Panc1 (cell line): ENCODE measurements around the gene FAM240A.

ENCODE experiments used
- POLR2AphosphoS5 ChIP-seq: IDR thresholded peaks from 2 replicates; pipeline ENCODE4 v1.6.1; 2012; ENCODE audit warnings: mild to moderate bottlenecking, low read depth, low read length, moderate library complexity
- TF ChIP-seq, protein P1 (sequence below), 2 experiments: IDR thresholded peaks; 2 replicates each; pipeline ENCODE4 v1.6.1; 2011 to 2012; ENCODE audit warnings: low read depth in 2 of 2, control low read depth in 1 of 2, low read length in 1 of 2, mild to moderate bottlenecking in 1 of 2, moderate library complexity in 1 of 2; ENCODE audit not compliant: insufficient read depth in 1 of 2
- TF ChIP-seq, protein P2 (sequence below): fragments of 450-650 bp; IDR thresholded peaks from 2 replicates; pipeline ENCODE4 v1.5.1; 2017; ENCODE audit warnings: mild to moderate bottlenecking

DNA sequence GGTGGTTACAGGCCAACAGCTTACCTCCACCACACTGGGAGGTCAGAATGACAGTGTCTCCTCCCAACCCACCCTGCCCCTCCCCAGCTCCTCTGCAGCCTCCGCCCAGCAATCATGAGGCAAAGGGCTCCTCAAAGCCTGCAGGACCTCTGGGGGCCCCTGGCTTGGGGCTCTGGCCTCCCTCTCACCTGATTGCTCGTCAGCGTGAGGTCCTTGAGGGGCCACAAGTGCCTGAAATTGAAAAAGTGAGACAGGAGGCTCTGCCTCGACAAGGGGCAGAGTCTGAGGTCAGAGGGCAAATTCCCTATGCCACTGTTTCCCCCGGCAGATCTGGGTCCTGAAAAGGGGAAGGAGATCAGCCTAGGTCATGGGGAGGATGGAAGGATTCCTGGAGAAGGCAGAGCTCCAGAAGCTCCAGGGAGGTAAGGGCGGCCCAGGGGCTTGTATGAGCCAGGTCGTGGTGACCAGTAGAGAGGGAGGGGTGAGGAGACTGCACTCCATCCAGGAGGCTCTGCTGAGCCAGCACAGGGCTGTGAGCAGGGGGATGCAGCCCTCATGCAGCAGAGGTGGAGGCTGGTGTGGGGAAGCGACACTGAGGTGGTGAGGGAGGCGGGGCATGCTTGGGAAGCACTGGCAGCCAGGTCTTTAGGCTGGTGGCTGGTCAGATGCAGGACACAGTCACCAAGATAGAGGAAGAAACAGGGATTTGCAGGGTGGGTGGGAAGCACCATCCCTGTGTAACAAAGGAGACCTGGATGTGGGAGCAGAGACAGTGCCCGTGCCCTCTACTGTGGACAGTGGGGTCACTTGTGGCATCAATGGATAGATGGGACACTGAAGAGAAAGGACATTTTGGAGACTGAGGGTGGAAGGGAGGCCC is 61.1 kb downstream of the FAM240A start:
- TF ChIP-seq, protein P1, sequence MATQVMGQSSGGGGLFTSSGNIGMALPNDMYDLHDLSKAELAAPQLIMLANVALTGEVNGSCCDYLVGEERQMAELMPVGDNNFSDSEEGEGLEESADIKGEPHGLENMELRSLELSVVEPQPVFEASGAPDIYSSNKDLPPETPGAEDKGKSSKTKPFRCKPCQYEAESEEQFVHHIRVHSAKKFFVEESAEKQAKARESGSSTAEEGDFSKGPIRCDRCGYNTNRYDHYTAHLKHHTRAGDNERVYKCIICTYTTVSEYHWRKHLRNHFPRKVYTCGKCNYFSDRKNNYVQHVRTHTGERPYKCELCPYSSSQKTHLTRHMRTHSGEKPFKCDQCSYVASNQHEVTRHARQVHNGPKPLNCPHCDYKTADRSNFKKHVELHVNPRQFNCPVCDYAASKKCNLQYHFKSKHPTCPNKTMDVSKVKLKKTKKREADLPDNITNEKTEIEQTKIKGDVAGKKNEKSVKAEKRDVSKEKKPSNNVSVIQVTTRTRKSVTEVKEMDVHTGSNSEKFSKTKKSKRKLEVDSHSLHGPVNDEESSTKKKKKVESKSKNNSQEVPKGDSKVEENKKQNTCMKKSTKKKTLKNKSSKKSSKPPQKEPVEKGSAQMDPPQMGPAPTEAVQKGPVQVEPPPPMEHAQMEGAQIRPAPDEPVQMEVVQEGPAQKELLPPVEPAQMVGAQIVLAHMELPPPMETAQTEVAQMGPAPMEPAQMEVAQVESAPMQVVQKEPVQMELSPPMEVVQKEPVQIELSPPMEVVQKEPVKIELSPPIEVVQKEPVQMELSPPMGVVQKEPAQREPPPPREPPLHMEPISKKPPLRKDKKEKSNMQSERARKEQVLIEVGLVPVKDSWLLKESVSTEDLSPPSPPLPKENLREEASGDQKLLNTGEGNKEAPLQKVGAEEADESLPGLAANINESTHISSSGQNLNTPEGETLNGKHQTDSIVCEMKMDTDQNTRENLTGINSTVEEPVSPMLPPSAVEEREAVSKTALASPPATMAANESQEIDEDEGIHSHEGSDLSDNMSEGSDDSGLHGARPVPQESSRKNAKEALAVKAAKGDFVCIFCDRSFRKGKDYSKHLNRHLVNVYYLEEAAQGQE (IDR thresholded peaks at IDR 0.05; ENCODE audit: insufficient read depth in 1 of 2, low read depth in 2 of 2, low read length in 1 of 2) = no peak
- TF ChIP-seq, protein P2, sequence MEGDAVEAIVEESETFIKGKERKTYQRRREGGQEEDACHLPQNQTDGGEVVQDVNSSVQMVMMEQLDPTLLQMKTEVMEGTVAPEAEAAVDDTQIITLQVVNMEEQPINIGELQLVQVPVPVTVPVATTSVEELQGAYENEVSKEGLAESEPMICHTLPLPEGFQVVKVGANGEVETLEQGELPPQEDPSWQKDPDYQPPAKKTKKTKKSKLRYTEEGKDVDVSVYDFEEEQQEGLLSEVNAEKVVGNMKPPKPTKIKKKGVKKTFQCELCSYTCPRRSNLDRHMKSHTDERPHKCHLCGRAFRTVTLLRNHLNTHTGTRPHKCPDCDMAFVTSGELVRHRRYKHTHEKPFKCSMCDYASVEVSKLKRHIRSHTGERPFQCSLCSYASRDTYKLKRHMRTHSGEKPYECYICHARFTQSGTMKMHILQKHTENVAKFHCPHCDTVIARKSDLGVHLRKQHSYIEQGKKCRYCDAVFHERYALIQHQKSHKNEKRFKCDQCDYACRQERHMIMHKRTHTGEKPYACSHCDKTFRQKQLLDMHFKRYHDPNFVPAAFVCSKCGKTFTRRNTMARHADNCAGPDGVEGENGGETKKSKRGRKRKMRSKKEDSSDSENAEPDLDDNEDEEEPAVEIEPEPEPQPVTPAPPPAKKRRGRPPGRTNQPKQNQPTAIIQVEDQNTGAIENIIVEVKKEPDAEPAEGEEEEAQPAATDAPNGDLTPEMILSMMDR = no peak
- TF ChIP-seq POLR2AphosphoS5 = no peak
